ENCODE results near the gene NAA40. TPM values are rescaled to one million over a fixed set of nuclear protein-coding genes. Genes with fewer than 3 reads are reported as not detected.

Gene NAA40
- total and polyA plus RNA-seq, 2 of the 4 experiments (the other 2 are of a cell fraction): 15.2 to 24.7 TPM

DNA sequence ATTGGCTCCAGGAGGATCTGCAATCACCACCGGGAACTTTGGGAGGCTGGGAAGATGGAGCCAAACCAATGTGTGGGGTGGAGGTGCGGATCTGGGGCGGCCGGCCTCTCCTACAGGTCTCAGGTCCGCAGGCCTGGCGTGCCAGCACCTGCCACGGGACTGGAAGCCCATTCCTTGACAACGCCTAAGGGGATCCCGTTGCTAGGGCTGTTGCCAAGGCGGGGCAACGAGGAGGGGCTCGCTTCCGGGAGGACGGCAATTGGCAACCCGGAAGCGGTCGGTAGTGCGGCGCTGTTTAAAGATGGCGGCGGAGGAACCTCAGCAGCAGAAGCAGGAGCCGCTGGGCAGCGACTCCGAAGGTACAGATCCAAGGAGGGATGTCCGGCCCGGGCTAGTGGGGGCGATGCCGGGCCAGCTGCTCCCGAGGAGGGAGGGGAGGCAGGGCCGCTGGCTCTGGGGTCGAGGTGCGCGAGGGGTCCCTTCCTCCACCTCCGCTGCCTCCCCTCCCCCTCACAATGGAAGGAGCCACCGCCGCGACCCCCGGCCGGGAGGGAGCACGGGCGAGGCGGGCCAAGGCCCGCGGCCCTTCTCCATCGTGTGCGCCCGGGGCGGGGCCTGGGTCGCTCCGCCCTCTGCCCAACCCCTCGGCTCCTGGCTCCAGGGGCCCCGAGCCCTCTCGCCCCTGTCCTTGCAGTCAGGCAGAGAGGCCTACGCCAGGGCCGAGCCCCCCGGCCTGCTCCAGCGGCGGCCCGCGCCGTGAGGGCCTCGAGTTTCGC is 47.5 kb downstream of the NAA40 start, which contains the start of gene OTUB1:
Gene OTUB1 (plus strand): TSS at position 283 of the 776 bp plus-strand sequence. CDS start 19 bp downstream, at position 302.
- WGBS, 2 experiments (ENCODE audit: extremely low coverage in 2 of 2, insufficient read length in 1 of 2): 0% methylated on average over 18 of the region's 63 CpGs; no CpG with 5 or more reads in 1 of the 2 experiments
- dilution Hi-C loops (cut with HindIII; ENCODE audit: low sequenced_read_pairs, unreplicated experiment): no loop called here
- no peaks in the 10 kb centered on the region for H3K9me3 ChIP-seq (ENCODE audit: control insufficient read depth, insufficient read depth, low read length)
- H3K36me3 ChIP-seq (ENCODE audit: control insufficient read depth, insufficient read depth, low read length): peaks cover 23% of the 10 kb centered on the region
- peak within 1 kb of the TSS; percentile 68 for H3K4me3 ChIP-seq (ENCODE audit: insufficient read depth, low read depth, low read length)
- ATAC-seq (ENCODE audit: low read depth) (peak; percentile 93), DNase-seq (peak; percentile 86)
- H3K27ac ChIP-seq (ENCODE audit: insufficient read depth, low read length): peak within 1 kb of the TSS; percentile 90
- POLR2A ChIA-PET (ENCODE audit: unreplicated experiment): no interaction called here
- peaks cover 14% of the 10 kb centered on the region for H3K9me1 ChIP-seq (ENCODE audit: insufficient read depth, low read length)
- BruUV-seq (replicated peaks): no TSS peak
- H4K5ac ChIP-seq (ENCODE audit: low read depth, low read length): peak within 1 kb of the TSS; percentile 79
- H3K18ac ChIP-seq (ENCODE audit: low read depth, low read length): peak within 1 kb of the TSS; percentile 0; the same call in 1 of the 2 replicates
- H3K27me3 ChIP-seq (ENCODE audit: control insufficient read depth, insufficient read depth, low read length): no peaks in the 10 kb centered on the region
- peaks cover 8% of the 10 kb centered on the region for H3K4me1 ChIP-seq (ENCODE audit: control insufficient read depth, insufficient read depth, low read length)
- H2BK5ac ChIP-seq (ENCODE audit: low read depth, low read length, poor library complexity, severe bottlenecking): peak within 1 kb of the TSS; percentile 80
- H3K9ac ChIP-seq (ENCODE audit: low read depth, low read length): peak within 1 kb of the TSS; percentile 85
- no peak within 1 kb of the TSS for H2BK20ac ChIP-seq (ENCODE audit: low read depth, low read length)
- peak within 1 kb of the TSS; percentile 91 for H3K4ac ChIP-seq (ENCODE audit: low read depth, low read length)
- H2AK5ac ChIP-seq (ENCODE audit: low read depth, low read length): peak within 1 kb of the TSS; percentile 90
- TF ChIP-seq RAD21 (IDR thresholded peaks at IDR 0.05; ENCODE audit: low read length): no peak
- TF ChIP-seq SMC3 (IDR thresholded peaks at IDR 0.05; ENCODE audit: low read depth, low read length): no peak
- TF ChIP-seq CHD1 (IDR thresholded peaks at IDR 0.05; ENCODE audit: low read depth, low read length): 0 out of 2 replicates have a peak, but pooled peaks have one; percentile 42
- peak; percentile 55; the same call in 1 of the 2 replicates for TF ChIP-seq BHLHE40 (IDR thresholded peaks at IDR 0.05; ENCODE audit: low read depth, low read length)
- TF ChIP-seq RFX5 (IDR thresholded peaks at IDR 0.05; ENCODE audit: low read depth, low read length): no peak
- TF ChIP-seq, protein P1, sequence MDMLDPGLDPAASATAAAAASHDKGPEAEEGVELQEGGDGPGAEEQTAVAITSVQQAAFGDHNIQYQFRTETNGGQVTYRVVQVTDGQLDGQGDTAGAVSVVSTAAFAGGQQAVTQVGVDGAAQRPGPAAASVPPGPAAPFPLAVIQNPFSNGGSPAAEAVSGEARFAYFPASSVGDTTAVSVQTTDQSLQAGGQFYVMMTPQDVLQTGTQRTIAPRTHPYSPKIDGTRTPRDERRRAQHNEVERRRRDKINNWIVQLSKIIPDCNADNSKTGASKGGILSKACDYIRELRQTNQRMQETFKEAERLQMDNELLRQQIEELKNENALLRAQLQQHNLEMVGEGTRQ (IDR thresholded peaks at IDR 0.05; ENCODE audit: low read depth, low read length): no peak
- peak; percentile 77 for TF ChIP-seq MXI1 (IDR thresholded peaks at IDR 0.05; ENCODE audit: borderline replicate concordance, low read depth, low read length)
- peak; percentile 98 for TF ChIP-seq MAZ (IDR thresholded peaks at IDR 0.05; ENCODE audit: borderline replicate concordance, low read depth, low read length)
- TF ChIP-seq, protein P2, sequence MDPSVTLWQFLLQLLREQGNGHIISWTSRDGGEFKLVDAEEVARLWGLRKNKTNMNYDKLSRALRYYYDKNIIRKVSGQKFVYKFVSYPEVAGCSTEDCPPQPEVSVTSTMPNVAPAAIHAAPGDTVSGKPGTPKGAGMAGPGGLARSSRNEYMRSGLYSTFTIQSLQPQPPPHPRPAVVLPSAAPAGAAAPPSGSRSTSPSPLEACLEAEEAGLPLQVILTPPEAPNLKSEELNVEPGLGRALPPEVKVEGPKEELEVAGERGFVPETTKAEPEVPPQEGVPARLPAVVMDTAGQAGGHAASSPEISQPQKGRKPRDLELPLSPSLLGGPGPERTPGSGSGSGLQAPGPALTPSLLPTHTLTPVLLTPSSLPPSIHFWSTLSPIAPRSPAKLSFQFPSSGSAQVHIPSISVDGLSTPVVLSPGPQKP (IDR thresholded peaks at IDR 0.05; ENCODE audit: borderline replicate concordance, low read depth, low read length): no peak
- TF ChIP-seq MAFK (IDR thresholded peaks at IDR 0.05; ENCODE audit: low read depth, low read length): no peak
- TF ChIP-seq NFE2L2 (IDR thresholded peaks at IDR 0.05; ENCODE audit: low read depth, low read length): no peak
- TF ChIP-seq RCOR1 (IDR thresholded peaks at IDR 0.05; ENCODE audit: insufficient replicate concordance, low read length): peak; percentile 4
- peak; percentile 90 for TF ChIP-seq POLR2A (IDR thresholded peaks at IDR 0.05; ENCODE audit: low read depth, low read length)
- TF ChIP-seq CEBPB (IDR thresholded peaks at IDR 0.05; ENCODE audit: low read depth, low read length): 0 out of 2 replicates have a peak, but pooled peaks have one; percentile 7
- peak within 1 kb of the TSS; percentile 88 for H3K4me2 ChIP-seq (ENCODE audit: low read depth, low read length)
- peak within 1 kb of the TSS; percentile 89 to 95 for H4K8ac ChIP-seq (ENCODE audit: low read depth in 2 of 2, low read length in 2 of 2)
- peak within 1 kb of the TSS; percentile 96 for H2AFZ ChIP-seq (replicated peaks; ENCODE audit: low read length, poor library complexity)
- intact Hi-C loops (cut with micrococcal nuclease): no loop called here
- H3K79me1 ChIP-seq (ENCODE audit: low read depth in 1 of 2, low read length in 2 of 2): peaks cover 29 to 60% of the 10 kb centered on the region in 2 experiments
- peak within 1 kb of the TSS; percentile 93 for H3K23ac ChIP-seq (ENCODE audit: low read depth, low read length)
- H2BK120ac ChIP-seq (ENCODE audit: low read depth, low read length): peak within 1 kb of the TSS; percentile 29
- peaks cover 15% of the 10 kb centered on the region for H4K20me1 ChIP-seq (ENCODE audit: insufficient read depth, low read length)
- H4K91ac ChIP-seq (ENCODE audit: insufficient read depth, low read depth, low read length): peak within 1 kb of the TSS; percentile 80
- no peak within 1 kb of the TSS for H2BK15ac ChIP-seq (ENCODE audit: low read depth, low read length)
- H3K56ac ChIP-seq (ENCODE audit: extremely low read depth, insufficient read depth, low read length): peak within 1 kb of the TSS; percentile 80
- CTCF ChIA-PET: no interaction called here
- peak within 1 kb of the TSS; percentile 99 for H2AK9ac ChIP-seq (replicated peaks; ENCODE audit: low read depth, low read length, poor library complexity)
- in situ Hi-C loops (cut with MboI; ENCODE audit: low sequenced_read_pairs): no loop called here
- peak within 1 kb of the TSS; percentile 93 for H3K14ac ChIP-seq (replicated peaks; ENCODE audit: low read depth, low read length)
